GM23248 (cell line): Measurements from ENCODE around the gene PRKCE.

Experiments
- EZH2 ChIP-seq: fragments of 200-600 bp; sonication (generic); IDR thresholded peaks from 2 replicates; pipeline ENCODE4 v1.6.1; 2018; ENCODE audit warnings: antibody characterized with exemption, mild to moderate bottlenecking; ENCODE audit not compliant: insufficient read depth, poor library complexity, severe bottlenecking
- EZH2phosphoT487 ChIP-seq: fragments of 200-600 bp; sonication (generic); IDR thresholded peaks from 2 replicates; pipeline ENCODE4 v1.6.1; 2018; ENCODE audit warnings: antibody characterized with exemption, moderate library complexity, mild to moderate bottlenecking, low read depth; ENCODE audit not compliant: insufficient read depth

- TF ChIP-seq EZH2 (no peak), EZH2phosphoT487 (no peak)
These were observed 395.8 kb downstream of the PRKCE start for GRCh38 chr2:46047290-46047689.
